Measurements from ENCODE around the gene PDLIM5.
"Not testable (repeated sequence)": the region's sequence is repeated elsewhere in the genome, so short reads cannot be mapped to it uniquely, and the experiment has no call there.

DNA sequence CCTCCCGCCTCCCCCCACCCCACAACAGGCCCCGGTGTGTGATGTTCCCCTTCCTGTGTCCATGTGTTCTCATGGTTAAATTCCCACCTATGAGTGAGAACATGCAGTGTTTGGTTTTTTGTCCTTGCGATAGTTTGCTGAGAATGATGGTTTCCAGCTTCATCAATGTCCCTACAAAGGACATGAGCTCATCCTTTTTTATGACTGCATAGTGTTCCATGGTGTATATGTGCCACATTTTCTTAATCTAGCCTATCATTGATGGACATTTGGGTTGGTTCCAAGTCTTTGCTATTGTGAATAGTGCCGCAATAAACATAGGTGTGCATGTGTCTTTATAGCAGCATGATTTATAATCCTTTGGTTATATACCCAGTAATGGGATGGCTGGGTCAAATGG, 104.3 kb downstream of the PDLIM5 start:
- TF ChIP-seq, protein P1, sequence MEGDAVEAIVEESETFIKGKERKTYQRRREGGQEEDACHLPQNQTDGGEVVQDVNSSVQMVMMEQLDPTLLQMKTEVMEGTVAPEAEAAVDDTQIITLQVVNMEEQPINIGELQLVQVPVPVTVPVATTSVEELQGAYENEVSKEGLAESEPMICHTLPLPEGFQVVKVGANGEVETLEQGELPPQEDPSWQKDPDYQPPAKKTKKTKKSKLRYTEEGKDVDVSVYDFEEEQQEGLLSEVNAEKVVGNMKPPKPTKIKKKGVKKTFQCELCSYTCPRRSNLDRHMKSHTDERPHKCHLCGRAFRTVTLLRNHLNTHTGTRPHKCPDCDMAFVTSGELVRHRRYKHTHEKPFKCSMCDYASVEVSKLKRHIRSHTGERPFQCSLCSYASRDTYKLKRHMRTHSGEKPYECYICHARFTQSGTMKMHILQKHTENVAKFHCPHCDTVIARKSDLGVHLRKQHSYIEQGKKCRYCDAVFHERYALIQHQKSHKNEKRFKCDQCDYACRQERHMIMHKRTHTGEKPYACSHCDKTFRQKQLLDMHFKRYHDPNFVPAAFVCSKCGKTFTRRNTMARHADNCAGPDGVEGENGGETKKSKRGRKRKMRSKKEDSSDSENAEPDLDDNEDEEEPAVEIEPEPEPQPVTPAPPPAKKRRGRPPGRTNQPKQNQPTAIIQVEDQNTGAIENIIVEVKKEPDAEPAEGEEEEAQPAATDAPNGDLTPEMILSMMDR (IDR thresholded peaks at IDR 0.05), result not testable (repeated sequence)
- TF ChIP-seq POLR2A (IDR thresholded peaks at IDR 0.05), result not testable (repeated sequence)

All from thyroid gland (tissue), 4 donors.